GM18870 (cell line): ENCODE results near the gene C1QA.
"Not testable (repeated sequence)": the region's sequence is repeated elsewhere in the genome, so short reads cannot be mapped to it uniquely, and the experiment has no call there.

Experiments used
- ATAC-seq: cut with Tn5 transposase; IDR thresholded peaks from one replicate; pipeline ENCODE4 v1.9.1; 2021; ENCODE audit warnings: moderate library complexity; ENCODE audit not compliant: unreplicated experiment

The C1QA gene

GRCh38 chr1:22671999-22672398 is 35.6 kb downstream of the C1QA start:
- ATAC-seq, result no peak

- no peak for ATAC-seq
Measured at GRCh38 chr1:22673486-22674409, 37.3 kb downstream of the C1QA start.

GRCh38 chr1:22674410-22674749 is 38.0 kb downstream of the C1QA start:
- ATAC-seq, result no peak

GRCh38 chr1:22676151-22676550 is 39.7 kb downstream of the C1QA start:
- not testable (repeated sequence) for ATAC-seq

- no peak for ATAC-seq
Measured at GRCh38 chr1:22676916-22677583, 40.6 kb downstream of the C1QA start.

DNA sequence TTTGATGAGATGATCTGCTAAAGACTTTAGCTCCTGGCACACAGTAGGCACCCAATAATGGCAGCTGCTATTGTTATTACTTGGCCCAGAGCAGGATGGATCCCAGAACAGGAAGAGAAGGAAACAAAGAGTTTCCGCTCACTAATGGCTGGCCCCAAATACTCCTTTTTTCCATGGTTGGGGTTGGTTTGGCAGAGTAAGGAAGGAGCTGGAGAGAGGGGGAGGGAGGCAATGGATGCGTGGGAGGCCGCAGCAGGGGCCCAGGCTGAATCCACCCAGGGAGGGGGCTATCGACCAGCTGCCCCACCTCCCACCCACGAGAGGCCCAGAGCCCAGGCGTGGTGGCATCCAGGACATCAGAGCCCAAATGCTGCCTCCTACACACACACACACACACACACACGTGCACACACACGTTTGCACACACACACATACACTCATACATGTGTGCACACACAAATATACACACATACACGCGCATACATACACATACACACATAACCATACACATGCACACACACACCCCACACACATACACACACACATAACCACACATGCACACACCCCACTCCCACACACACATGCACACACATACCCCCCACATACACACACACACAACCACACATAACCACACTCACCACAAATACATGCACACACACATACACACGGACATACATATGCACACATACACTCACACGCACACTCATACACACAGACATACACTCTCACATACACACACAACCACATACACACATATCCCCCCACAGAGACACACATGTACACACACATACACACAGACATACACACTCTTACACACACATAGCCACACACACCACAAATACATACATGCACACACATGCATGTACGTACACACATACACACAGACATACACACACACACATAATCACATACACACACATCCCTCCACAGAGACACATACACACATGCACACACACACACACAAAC is 41.8 kb downstream of the C1QA start:
- no peak for ATAC-seq

DNA sequence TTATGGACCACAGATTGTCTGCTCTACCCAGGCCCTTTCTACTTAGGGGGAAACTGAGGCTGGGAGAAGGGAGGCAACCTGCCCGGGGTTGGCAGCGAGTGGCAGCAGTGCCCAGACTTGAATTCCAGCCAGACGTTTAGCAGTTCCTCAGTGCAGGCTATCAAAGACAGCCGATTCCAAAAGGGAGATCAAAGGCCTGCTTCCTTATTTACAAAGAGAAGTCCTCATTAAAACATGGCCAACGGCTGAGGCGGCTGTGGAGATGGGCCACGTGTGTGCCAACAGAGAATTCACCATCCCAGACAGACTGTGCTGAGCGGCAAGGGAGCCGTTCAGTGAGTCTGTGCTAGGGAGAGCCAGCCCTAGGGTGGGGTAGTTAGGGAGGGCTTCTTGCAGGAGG is 44.3 kb downstream of the C1QA start:
- ATAC-seq, result no peak

GRCh38 chr1:22681556-22682276 is 45.3 kb downstream of the C1QA start:
- no peak for ATAC-seq

DNA sequence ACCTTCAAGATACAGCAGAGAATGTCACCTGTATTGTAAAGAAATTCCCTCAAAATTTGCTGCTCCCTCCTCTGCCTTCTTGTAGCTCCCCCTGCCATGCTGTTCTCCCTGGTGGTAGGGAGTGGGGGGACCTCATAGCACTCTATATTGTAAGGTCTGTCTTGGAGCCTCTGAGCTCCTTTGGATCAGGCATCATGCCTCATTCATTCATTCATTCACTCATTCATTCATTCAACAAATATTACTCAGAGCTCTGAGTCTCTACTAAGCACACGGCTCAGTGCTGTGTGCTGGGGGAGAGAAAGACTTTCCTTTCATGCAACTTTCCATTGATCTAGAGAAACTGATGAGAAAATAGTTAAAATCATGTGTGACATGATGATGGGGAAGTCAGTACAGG is 47.1 kb downstream of the C1QA start:
- ATAC-seq, result no peak

- ATAC-seq, result no peak
Measured at GRCh38 chr1:22685591-22686059, 49.2 kb downstream of the C1QA start.

- ATAC-seq, result no peak
Measured at GRCh38 chr1:22687191-22687590, 50.8 kb downstream of the C1QA start.

DNA sequence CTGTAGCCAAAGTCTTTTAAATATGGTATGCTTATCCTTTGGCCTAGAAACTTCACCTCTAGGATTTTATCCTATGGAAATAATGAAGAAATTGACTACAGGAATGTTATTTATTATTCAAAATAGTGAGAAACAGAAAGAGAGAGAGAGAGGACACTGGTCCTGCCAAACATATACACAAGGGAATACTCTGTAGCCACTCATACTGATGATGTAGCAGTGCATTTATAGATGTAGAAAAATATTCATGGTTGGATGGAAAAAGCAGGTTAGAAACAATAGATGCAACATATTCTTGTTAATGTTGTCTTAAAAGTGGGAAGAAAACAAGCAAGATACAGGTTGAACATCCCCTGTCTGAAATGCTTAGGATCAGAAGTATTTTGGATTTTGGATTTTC is 52.0 kb downstream of the C1QA start:
- ATAC-seq, result no peak
